Thyroid gland (tissue), 4 donors: ENCODE results near the gene LRRC36. TPM values are rescaled to one million over a fixed set of nuclear protein-coding genes. Genes with fewer than 3 reads are reported as not detected.

Experiments
- DNase-seq, 2 donors: peaks; one replicate each; pipeline ENCODE4 v3.0.0-alpha.2; 2019
- H3K27ac ChIP-seq, 3 donors: fragments of 200-600 bp; sonication (generic); 1 replicate in 2 of 3; 2 replicates in 1 of 3; pipeline ENCODE4 v1.5.1; 2016 to 2019; ENCODE audit warnings: mild to moderate bottlenecking in 1 of 3, moderate library complexity in 1 of 3
- H3K27me3 ChIP-seq: fragments of 200-600 bp; sonication (generic); one replicate; pipeline ENCODE4 v1.5.1; 2019
- H3K36me3 ChIP-seq, 2 donors: fragments of 200-600 bp; sonication (generic); one replicate each; pipeline ENCODE4 v1.5.1; 2016 to 2019
- H3K4me1 ChIP-seq, 2 donors: fragments of 200-600 bp; sonication (generic); one replicate each; pipeline ENCODE4 v1.5.1; 2017 to 2019
- H3K4me3 ChIP-seq, 3 donors: fragments of 200-600 bp; sonication (generic); replicated peaks in 1 of 3; 1 replicate in 2 of 3; 2 replicates in 1 of 3; pipeline ENCODE4 v1.5.1; 2016; ENCODE audit warnings: mild to moderate bottlenecking in 1 of 3
- H3K9me3 ChIP-seq: fragments of 200-600 bp; sonication (generic); one replicate; pipeline ENCODE4 v1.5.1; 2017
- POLR2A ChIP-seq, 2 donors: fragments of 450-650 bp; IDR thresholded peaks; one replicate each; pipeline ENCODE4 v1.6.1; 2017; ENCODE audit warnings: antibody characterized with exemption in 2 of 2, mild to moderate bottlenecking in 2 of 2, moderate library complexity in 1 of 2
- WGBS, 2 donors: methylation state at CpG; one replicate each; pipeline ENCODE4 v1.1.5; 2017; 5-methylcytosine and 5-hydroxymethylcytosine counted together
- intact Hi-C: fragments of 100-400 bp; cut with DNase I; formaldehyde crosslinking; loops from one replicate; pipeline ENCODE4 v1.15.1; 2023
- total RNA-seq, 4 donors: library from RNA; depleted of rRNA; stranded (reverse); fragments of >200 nt; gene quantifications; one replicate each; pipeline ENCODE4 v1.2.3, GENCODE V29; 2016
- TF ChIP-seq, protein P1 (sequence below), 6 experiments: fragments of 200-600 bp in 3 of 6; fragments of 450-650 bp in 3 of 6; sonication (generic) in 3 of 6; IDR thresholded peaks; one replicate each; pipeline ENCODE4 v1.5.1; 2016 to 2019; ENCODE audit warnings: antibody characterized with exemption in 6 of 6, mild to moderate bottlenecking in 2 of 6, inconsistent platforms in 1 of 6, moderate library complexity in 1 of 6

LRRC36 gene
- total RNA-seq, 4 donors from 2014 or later: 0.22 TPM; not detected in 3

DNA sequence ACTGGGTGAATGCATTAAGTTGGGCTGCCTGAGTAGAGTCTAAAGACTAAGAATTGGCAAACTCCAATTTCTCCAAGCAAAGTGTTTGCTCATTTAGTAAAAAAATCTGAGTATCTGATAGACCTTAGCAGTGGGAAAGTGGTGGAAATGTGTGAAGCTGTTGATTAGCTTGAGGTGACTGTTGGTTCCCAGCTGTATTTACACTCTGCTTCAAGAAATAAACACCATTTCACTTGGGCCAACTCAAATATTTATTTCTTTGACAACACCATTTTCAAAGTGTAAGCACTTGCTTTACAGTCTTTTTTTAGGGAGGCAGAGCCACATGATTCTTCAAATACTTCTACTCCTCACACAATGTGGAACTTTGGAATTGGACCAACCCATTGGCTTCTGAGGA lies 8.8 kb upstream of the LRRC36 start:
- no peaks in the 10 kb centered on the region for H3K27me3 ChIP-seq
- TF ChIP-seq POLR2A (IDR thresholded peaks at IDR 0.05): no peak
- TF ChIP-seq, protein P1, sequence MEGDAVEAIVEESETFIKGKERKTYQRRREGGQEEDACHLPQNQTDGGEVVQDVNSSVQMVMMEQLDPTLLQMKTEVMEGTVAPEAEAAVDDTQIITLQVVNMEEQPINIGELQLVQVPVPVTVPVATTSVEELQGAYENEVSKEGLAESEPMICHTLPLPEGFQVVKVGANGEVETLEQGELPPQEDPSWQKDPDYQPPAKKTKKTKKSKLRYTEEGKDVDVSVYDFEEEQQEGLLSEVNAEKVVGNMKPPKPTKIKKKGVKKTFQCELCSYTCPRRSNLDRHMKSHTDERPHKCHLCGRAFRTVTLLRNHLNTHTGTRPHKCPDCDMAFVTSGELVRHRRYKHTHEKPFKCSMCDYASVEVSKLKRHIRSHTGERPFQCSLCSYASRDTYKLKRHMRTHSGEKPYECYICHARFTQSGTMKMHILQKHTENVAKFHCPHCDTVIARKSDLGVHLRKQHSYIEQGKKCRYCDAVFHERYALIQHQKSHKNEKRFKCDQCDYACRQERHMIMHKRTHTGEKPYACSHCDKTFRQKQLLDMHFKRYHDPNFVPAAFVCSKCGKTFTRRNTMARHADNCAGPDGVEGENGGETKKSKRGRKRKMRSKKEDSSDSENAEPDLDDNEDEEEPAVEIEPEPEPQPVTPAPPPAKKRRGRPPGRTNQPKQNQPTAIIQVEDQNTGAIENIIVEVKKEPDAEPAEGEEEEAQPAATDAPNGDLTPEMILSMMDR (IDR thresholded peaks at IDR 0.05): no peak
- no peak overlapping the region for H3K27ac ChIP-seq
- H3K9me3 ChIP-seq: no peaks in the 10 kb centered on the region
- no peak for DNase-seq
- intact Hi-C loops: no loop called here
- no peaks in the 10 kb centered on the region for H3K4me1 ChIP-seq
- H3K36me3 ChIP-seq: no peaks in the 10 kb centered on the region
- no peak overlapping the region for H3K4me3 ChIP-seq

DNA sequence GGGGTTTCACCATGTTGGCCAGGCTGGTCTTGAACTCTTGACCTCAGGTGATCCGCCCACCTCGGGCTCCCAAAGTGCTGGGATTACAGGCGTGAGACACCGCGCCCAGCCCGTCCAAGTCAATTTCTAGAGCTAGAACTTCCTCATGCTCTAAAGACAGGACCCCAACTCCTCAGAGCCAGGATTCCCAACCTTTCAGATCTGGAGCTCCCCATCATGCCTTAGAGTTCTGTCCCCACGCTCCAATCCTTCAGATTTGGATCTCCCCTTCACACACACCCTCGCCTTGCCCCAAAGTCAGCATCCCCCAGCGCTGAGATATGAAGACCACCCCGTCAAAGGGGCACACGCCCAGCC lies 522 bp upstream of the LRRC36 start:
- H3K36me3 ChIP-seq: no peaks in the 10 kb centered on the region
- H3K4me1 ChIP-seq: peaks cover 0 to 12% of the 10 kb centered on the region in 2 donors
- no peak overlapping the region for H3K27ac ChIP-seq
- TF ChIP-seq POLR2A (IDR thresholded peaks at IDR 0.05): no peak
- TF ChIP-seq, protein P1 (IDR thresholded peaks at IDR 0.05): no peak
- intact Hi-C loops: no loop called here
- DNase-seq: no peak
- H3K9me3 ChIP-seq: no peaks in the 10 kb centered on the region
- H3K4me3 ChIP-seq: peak overlapping the region in 2 of 3 donors; percentile 33 to 44
- WGBS, 2 donors: 37 to 40% methylated on average over 10 to 11 of the region's 11 CpGs
- H3K27me3 ChIP-seq: no peaks in the 10 kb centered on the region

DNA sequence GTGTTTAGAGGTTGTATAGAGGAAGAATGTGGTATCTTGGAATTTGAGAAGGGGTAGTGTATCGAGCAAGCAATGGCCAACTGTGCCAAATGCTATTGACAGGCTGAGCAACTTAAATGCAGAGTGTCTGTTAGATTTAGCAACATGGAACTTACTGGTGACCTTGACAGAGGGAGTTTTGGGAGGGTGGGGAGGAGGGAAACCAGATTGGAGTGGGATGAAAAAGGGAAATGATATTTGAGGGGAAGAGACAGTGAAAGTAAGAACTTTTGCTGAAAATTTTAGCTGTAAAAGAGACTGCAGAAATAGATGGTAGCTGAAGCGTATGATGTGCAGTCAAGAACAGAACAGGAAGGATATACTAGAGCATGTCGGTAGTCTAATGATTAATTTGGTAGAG lies 1.1 kb downstream of the LRRC36 start:
- H3K36me3 ChIP-seq: no peaks in the 10 kb centered on the region
- no peak overlapping the region for H3K4me3 ChIP-seq
- no peaks in the 10 kb centered on the region for H3K27me3 ChIP-seq
- H3K4me1 ChIP-seq: peaks cover 0 to 12% of the 10 kb centered on the region in 2 donors
- no peak for TF ChIP-seq POLR2A (IDR thresholded peaks at IDR 0.05)
- TF ChIP-seq, protein P1 (IDR thresholded peaks at IDR 0.05): no peak
- no peak overlapping the region for H3K27ac ChIP-seq
- no peaks in the 10 kb centered on the region for H3K9me3 ChIP-seq
- 62 to 72% methylated on average over 3 of the region's 3 CpGs for WGBS, 2 donors
- no peak for DNase-seq
- intact Hi-C loops: no loop called here

DNA sequence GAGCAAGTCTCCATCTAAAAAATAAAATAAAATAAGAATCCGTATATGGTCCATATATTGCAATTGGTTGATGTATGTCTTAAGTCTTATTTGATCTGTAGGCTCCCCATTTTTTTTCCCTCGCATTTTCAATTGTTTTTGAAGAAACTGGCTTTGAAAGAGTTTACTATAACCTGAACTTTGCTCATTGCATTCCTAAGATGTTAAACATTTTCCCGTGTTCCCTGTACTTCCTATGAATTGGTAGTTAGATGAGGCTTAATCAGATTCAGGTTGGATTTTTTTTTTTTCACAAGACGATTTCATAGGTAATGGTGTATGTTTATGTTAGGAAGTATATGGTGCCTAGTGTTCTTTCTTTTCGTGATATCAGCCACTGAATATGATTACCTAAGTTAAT lies 3.3 kb downstream of the LRRC36 start:
- H3K27ac ChIP-seq: no peak overlapping the region
- TF ChIP-seq, protein P1 (IDR thresholded peaks at IDR 0.05): no peak
- no peak for TF ChIP-seq POLR2A (IDR thresholded peaks at IDR 0.05)
- no peaks in the 10 kb centered on the region for H3K9me3 ChIP-seq
- no peak overlapping the region for H3K4me3 ChIP-seq
- intact Hi-C loops: no loop called here
- 79 to 81% methylated on average over 5 of the region's 5 CpGs for WGBS, 2 donors
- no peaks in the 10 kb centered on the region for H3K36me3 ChIP-seq
- peaks cover 0 to 12% of the 10 kb centered on the region in 2 donors for H3K4me1 ChIP-seq
- DNase-seq: no peak
- H3K27me3 ChIP-seq: no peaks in the 10 kb centered on the region

DNA sequence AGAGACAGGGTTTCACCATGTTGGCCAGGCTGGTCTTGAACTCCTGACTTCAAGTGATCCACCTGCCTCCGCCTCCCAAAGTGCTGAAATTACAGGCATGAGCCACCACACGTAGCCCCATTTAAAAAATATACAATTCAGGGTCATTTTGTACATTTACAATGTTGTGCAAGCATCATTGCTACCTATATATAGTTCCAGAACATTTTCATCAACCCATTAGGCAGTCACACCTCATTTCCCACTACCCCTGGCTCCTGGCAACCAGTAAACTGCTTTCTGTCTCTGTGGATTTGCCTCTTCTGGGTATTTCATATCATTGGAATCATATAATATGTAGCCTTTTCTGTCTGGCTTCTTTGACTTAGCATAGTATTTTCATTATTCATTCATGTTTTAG lies 6.7 kb downstream of the LRRC36 start:
- TF ChIP-seq, protein P1 (IDR thresholded peaks at IDR 0.05): no peak
- no peak for TF ChIP-seq POLR2A (IDR thresholded peaks at IDR 0.05)
- 75 to 79% methylated on average over 2 of the region's 2 CpGs for WGBS, 2 donors
- no peaks in the 10 kb centered on the region for H3K9me3 ChIP-seq
- H3K4me1 ChIP-seq: no peaks in the 10 kb centered on the region
- no peak for DNase-seq
- intact Hi-C loops: no loop called here
- no peaks in the 10 kb centered on the region for H3K36me3 ChIP-seq
- no peaks in the 10 kb centered on the region for H3K27me3 ChIP-seq
- H3K4me3 ChIP-seq: no peak overlapping the region
- no peak overlapping the region for H3K27ac ChIP-seq
